ENCODE data around the gene IQGAP2.

DNA sequence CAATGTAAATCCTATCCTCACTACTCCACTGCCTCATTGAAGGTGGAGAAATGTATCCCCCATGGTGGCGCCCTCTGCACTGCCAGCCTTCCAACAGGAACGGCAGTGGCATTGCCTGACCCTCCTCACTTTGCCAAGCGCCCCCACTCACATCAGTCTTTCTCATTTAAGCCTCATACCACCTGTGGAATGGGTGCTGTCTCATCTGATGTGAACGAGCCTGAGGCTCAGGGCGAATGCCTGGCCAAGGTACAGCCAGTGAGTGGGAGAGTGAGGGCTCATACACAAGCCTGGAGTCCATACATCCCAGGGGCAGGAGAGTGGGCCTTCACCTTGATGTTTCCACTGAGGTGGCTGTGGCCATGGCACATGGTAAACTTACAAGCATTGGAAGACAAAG lies 209.9 kb downstream of the IQGAP2 start:
- TF ChIP-seq, protein P1, sequence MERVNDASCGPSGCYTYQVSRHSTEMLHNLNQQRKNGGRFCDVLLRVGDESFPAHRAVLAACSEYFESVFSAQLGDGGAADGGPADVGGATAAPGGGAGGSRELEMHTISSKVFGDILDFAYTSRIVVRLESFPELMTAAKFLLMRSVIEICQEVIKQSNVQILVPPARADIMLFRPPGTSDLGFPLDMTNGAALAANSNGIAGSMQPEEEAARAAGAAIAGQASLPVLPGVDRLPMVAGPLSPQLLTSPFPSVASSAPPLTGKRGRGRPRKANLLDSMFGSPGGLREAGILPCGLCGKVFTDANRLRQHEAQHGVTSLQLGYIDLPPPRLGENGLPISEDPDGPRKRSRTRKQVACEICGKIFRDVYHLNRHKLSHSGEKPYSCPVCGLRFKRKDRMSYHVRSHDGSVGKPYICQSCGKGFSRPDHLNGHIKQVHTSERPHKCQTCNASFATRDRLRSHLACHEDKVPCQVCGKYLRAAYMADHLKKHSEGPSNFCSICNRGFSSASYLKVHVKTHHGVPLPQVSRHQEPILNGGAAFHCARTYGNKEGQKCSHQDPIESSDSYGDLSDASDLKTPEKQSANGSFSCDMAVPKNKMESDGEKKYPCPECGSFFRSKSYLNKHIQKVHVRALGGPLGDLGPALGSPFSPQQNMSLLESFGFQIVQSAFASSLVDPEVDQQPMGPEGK (CRISPR knock-in tag; IDR thresholded peaks at IDR 0.05; ENCODE audit: borderline replicate concordance), result no peak
- no peak for TF ChIP-seq ZFP30 (CRISPR knock-in tag; IDR thresholded peaks at IDR 0.05)
- no peak for TF ChIP-seq RARB (CRISPR knock-in tag; IDR thresholded peaks at IDR 0.05)
- TF ChIP-seq, protein P2, sequence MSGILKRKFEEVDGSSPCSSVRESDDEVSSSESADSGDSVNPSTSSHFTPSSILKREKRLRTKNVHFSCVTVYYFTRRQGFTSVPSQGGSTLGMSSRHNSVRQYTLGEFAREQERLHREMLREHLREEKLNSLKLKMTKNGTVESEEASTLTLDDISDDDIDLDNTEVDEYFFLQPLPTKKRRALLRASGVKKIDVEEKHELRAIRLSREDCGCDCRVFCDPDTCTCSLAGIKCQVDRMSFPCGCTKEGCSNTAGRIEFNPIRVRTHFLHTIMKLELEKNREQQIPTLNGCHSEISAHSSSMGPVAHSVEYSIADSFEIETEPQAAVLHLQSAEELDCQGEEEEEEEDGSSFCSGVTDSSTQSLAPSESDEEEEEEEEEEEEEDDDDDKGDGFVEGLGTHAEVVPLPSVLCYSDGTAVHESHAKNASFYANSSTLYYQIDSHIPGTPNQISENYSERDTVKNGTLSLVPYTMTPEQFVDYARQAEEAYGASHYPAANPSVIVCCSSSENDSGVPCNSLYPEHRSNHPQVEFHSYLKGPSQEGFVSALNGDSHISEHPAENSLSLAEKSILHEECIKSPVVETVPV (CRISPR knock-in tag; IDR thresholded peaks at IDR 0.05), result no peak

Data from SK-N-SH treated with all-trans-retinoic acid at 6 μM for 48 hours (cell line).